ENCODE results near the gene BRMS1. TPM values are rescaled to one million over a fixed set of nuclear protein-coding genes. Genes with fewer than 3 reads are reported as not detected.
"Not testable (repeated sequence)": the region's sequence is repeated elsewhere in the genome, so short reads cannot be mapped to it uniquely, and the experiment has no call there.

The BRMS1 gene
- total RNA-seq, 5 donors from 2014 or later (not counting 1 experiment from before 2014, with no cell fraction given), result 42.9 to 58.8 (median 54.8) TPM

GRCh38 chr11:66312549-66313320 is 32.2 kb downstream of the BRMS1 start:
- no peaks in the 10 kb centered on the region for H3K36me3 ChIP-seq (ENCODE audit: control insufficient read depth in 2 of 2, extremely low read depth in 1 of 2, insufficient read depth in 1 of 2, low read length in 1 of 2)
- CTCF ChIA-PET, result interaction anchor here (0.6 to 3.2 kb wide), 27 partner anchors 9 to 816 kb away, joined by 3 to 34 read pairs (median 4); partner anchors contain the start of genes BRMS1 (in 1 of the 2), DPP3 (in 1 of the 2), MRPL11 (in 1 of the 2) and PELI3 (in 1 of the 2)
- peaks cover 30 to 38% (median 34%) of the 10 kb centered on the region in 3 donors for H3K4me1 Mint-ChIP-seq
- H3K9me3 Mint-ChIP-seq, result no peaks in the 10 kb centered on the region
- no peaks in the 10 kb centered on the region for H3K36me3 Mint-ChIP-seq
- no peaks in the 10 kb centered on the region for H3K9me3 ChIP-seq
- WGBS (ENCODE audit: insufficient coverage), result 2% methylated on average over 44 of the region's 52 CpGs
- POLR2A ChIA-PET, result interaction anchor here (0.6 to 1.3 kb wide), 10 partner anchors 17 to 1439 kb away, joined by 3 to 8 read pairs (median 3); partner anchors contain the start of genes BRMS1 (in 1 of the 2), FIBP (in 1 of the 2) and YIF1A (in 1 of the 2)
- H3K27me3 Mint-ChIP-seq, result peaks cover 0 to 2% of the 10 kb centered on the region in 2 donors
- peak overlapping the region; percentile 58 to 71 for H3K4me3 ChIP-seq (ENCODE audit: control insufficient read depth in 1 of 2, extremely low read depth in 1 of 2, low read length in 1 of 2)
- H3K27ac Mint-ChIP-seq, result peak overlapping the region; percentile 93 to 99
- DNase-seq, result peak; percentile 96 to 100 (median 99)
- peak overlapping the region; percentile 73 to 90 (median 85) for H3K4me3 Mint-ChIP-seq
- ATAC-seq (replicated peaks in 1 of 4), result peak; percentile 64 to 68 (median 66)
- H3K27ac ChIP-seq (ENCODE audit: low read length), result peak overlapping the region; percentile 92
- H3K4me1 ChIP-seq (ENCODE audit: control insufficient read depth in 1 of 2, extremely low read depth in 1 of 2, insufficient read depth in 2 of 2, low read length in 2 of 2), result peaks cover 13 to 59% of the 10 kb centered on the region in 2 experiments
- peaks cover 0 to 14% of the 10 kb centered on the region in 2 experiments for H3K27me3 ChIP-seq (replicated peaks in 1 of 2; ENCODE audit: control insufficient read depth in 2 of 2, extremely low read depth in 1 of 2, insufficient read depth in 2 of 2, low read length in 1 of 2)

DNA sequence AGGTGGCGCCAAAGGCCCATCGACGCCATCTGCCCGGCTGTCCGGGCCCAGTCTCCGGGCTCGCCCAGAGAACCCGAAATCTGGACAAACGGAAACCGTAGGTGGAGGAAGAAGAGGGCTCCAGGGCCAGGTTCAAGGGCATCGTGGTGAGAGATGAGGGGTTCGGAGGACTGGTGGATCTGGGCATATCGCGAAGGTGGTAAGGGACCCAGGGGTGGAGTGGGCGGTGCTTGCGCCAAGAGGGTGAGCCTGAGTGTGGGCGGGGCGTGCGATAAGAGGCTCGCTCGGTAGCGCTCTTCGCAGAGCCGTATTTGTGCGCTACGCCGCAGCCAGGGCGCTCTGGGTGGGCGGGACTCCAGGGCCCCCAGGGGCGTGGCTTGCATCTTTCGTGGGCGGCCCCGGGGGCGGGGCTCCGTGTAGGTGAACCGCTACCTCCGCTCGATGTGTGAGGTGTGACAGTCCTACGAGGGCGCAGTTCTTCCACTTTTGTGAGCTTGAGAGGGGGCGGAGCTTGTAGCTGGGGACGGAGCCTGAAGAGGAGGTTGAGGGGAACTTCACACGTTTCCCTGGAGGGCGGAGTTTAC is 32.8 kb downstream of the BRMS1 start:
- ChIA-PET POLR2A (interaction anchor here (0.5 to 1.3 kb wide), 8 partner anchors 18 to 1438 kb away, joined by 3 to 8 read pairs (median 3); partner anchors contain the start of genes BRMS1 (in 1 of the 2), FIBP (in 1 of the 2) and YIF1A (in 1 of the 2)), CTCF (interaction anchor here (0.5 to 3.2 kb wide), 35 partner anchors 10 to 815 kb away, joined by 3 to 34 read pairs (median 4); partner anchors contain the start of genes BRMS1 (in 1 of the 2), DPP3 (in 1 of the 2), MRPL11 (in 1 of the 2) and PELI3 (in 1 of the 2))
- H3K4me1 Mint-ChIP-seq, result peaks cover 24 to 32% (median 29%) of the 10 kb centered on the region in 3 donors
- peaks cover 0 to 2% of the 10 kb centered on the region in 2 donors for H3K27me3 Mint-ChIP-seq
- H3K4me3 Mint-ChIP-seq, result peak overlapping the region; percentile 73 to 90 (median 85)
- WGBS (ENCODE audit: insufficient coverage), result 0% methylated on average over 43 of the region's 44 CpGs
- DNase-seq (peak; percentile 96 to 100 (median 99)), ATAC-seq (replicated peaks in 1 of 4) (peak; percentile 75 to 82 (median 77))
- peaks cover 9 to 52% of the 10 kb centered on the region in 2 experiments for H3K4me1 ChIP-seq (ENCODE audit: control insufficient read depth in 1 of 2, extremely low read depth in 1 of 2, insufficient read depth in 2 of 2, low read length in 2 of 2)
- no peaks in the 10 kb centered on the region for H3K36me3 Mint-ChIP-seq
- H3K9me3 ChIP-seq, result no peaks in the 10 kb centered on the region
- peak overlapping the region; percentile 93 to 99 for H3K27ac Mint-ChIP-seq
- no peaks in the 10 kb centered on the region for H3K9me3 Mint-ChIP-seq
- peak overlapping the region; percentile 57 to 71 for H3K4me3 ChIP-seq (ENCODE audit: control insufficient read depth in 1 of 2, extremely low read depth in 1 of 2, low read length in 1 of 2)
- H3K27ac ChIP-seq (ENCODE audit: low read length), result peak overlapping the region; percentile 92
- H3K36me3 ChIP-seq (ENCODE audit: control insufficient read depth in 2 of 2, extremely low read depth in 1 of 2, insufficient read depth in 1 of 2, low read length in 1 of 2), result no peaks in the 10 kb centered on the region
- peaks cover 0 to 14% of the 10 kb centered on the region in 2 experiments for H3K27me3 ChIP-seq (replicated peaks in 1 of 2; ENCODE audit: control insufficient read depth in 2 of 2, extremely low read depth in 1 of 2, insufficient read depth in 2 of 2, low read length in 1 of 2)

DNA sequence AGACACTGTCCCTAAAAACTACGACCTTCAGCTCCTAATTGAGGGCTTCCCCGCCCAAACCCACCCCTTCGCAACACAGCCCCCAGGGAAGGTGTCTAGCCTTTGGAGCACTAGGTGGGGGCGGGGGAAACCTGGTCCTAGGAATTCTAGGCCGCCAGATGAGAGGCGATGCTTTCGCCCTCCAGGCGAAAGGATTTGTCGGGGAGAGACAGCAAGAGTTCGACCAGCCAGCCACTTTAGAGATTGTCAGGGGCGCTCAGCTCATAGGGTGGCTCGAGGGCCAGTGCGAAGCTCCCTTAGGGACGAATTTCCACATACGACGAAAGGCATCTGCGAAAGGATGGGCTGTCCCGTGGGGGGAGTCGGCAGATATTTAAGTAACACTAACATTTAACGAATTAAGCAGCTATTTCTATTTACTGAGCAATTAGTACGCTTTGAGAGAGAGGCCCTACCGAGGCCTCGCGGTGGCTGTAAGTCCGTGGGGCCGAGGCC is 33.4 kb downstream of the BRMS1 start:
- Histone ChIP-seq H3K4me1 (ENCODE audit: control insufficient read depth in 1 of 2, extremely low read depth in 1 of 2, insufficient read depth in 2 of 2, low read length in 2 of 2) (peaks cover 9 to 51% of the 10 kb centered on the region in 2 experiments), H3K9me3 (no peaks in the 10 kb centered on the region), H3K27ac (ENCODE audit: low read length) (peak overlapping the region; percentile 92), H3K36me3 (ENCODE audit: control insufficient read depth in 2 of 2, extremely low read depth in 1 of 2, insufficient read depth in 1 of 2, low read length in 1 of 2) (no peaks in the 10 kb centered on the region), H3K27me3 (replicated peaks in 1 of 2; ENCODE audit: control insufficient read depth in 2 of 2, extremely low read depth in 1 of 2, insufficient read depth in 2 of 2, low read length in 1 of 2) (peaks cover 0 to 17% of the 10 kb centered on the region in 2 experiments), H3K4me3 (ENCODE audit: control insufficient read depth in 1 of 2, extremely low read depth in 1 of 2, low read length in 1 of 2) (peak overlapping the region; percentile 54 to 71)
- ATAC-seq (replicated peaks in 1 of 4) (peak in 1 of 4 experiments; percentile 36), DNase-seq (no peak)
- Mint-ChIP-seq H3K36me3 (no peaks in the 10 kb centered on the region), H3K9me3 (no peaks in the 10 kb centered on the region), H3K4me3 (peak overlapping the region; percentile 73 to 90 (median 85)), H3K27me3 (peaks cover 0 to 2% of the 10 kb centered on the region in 2 donors), H3K27ac (peak overlapping the region; percentile 93 to 99), H3K4me1 (peaks cover 24 to 32% (median 29%) of the 10 kb centered on the region in 3 donors)
- 38% methylated on average over 14 of the region's 26 CpGs for WGBS (ENCODE audit: insufficient coverage)
- CTCF ChIA-PET, result interaction anchor here (0.5 to 3.2 kb wide), 22 partner anchors 15 to 618 kb away, joined by 3 to 34 read pairs (median 4); partner anchors contain the start of genes BRMS1 (in 1 of the 2), RIN1 (in 1 of the 2), TMEM151A (in 1 of the 2) and YIF1A (in 1 of the 2)
- POLR2A ChIA-PET, result interaction anchor here in 1 of 2 donors (0.5 to 0.7 kb wide), 2 partner anchors 45 to 602 kb away, joined by 3 to 7 read pairs; no protein-coding TSS in a partner anchor

- not testable (repeated sequence) for H3K27me3 Mint-ChIP-seq; H3K9me3 ChIP-seq; H3K4me3 ChIP-seq (ENCODE audit: control insufficient read depth in 1 of 2, extremely low read depth in 1 of 2, low read length in 1 of 2); H3K9me3 Mint-ChIP-seq; H3K36me3 ChIP-seq (ENCODE audit: control insufficient read depth in 2 of 2, extremely low read depth in 1 of 2, insufficient read depth in 1 of 2, low read length in 1 of 2); ATAC-seq (replicated peaks in 1 of 4); DNase-seq; H3K27ac ChIP-seq (ENCODE audit: low read length); H3K36me3 Mint-ChIP-seq
- peaks cover 0 to 14% of the 10 kb centered on the region in 2 experiments for H3K27me3 ChIP-seq (replicated peaks in 1 of 2; ENCODE audit: control insufficient read depth in 2 of 2, extremely low read depth in 1 of 2, insufficient read depth in 2 of 2, low read length in 1 of 2)
- Mint-ChIP-seq H3K4me1 (peaks cover 22 to 28% (median 26%) of the 10 kb centered on the region in 3 donors), H3K4me3 (peak overlapping the region in 1 of 3 donors; percentile 73), H3K27ac (peak overlapping the region in 1 of 2 donors; percentile 99)
- peaks cover 8 to 45% of the 10 kb centered on the region in 2 experiments for H3K4me1 ChIP-seq (ENCODE audit: control insufficient read depth in 1 of 2, extremely low read depth in 1 of 2, insufficient read depth in 2 of 2, low read length in 2 of 2)
- POLR2A ChIA-PET, result interaction anchor here in 1 of 2 donors (0.7 kb wide), 2 partner anchors 45 to 741 kb away, joined by 3 to 6 read pairs; no protein-coding TSS in a partner anchor
- 90% methylated on average over 13 of the region's 18 CpGs for WGBS (ENCODE audit: insufficient coverage)
- CTCF ChIA-PET, result interaction anchor here (0.5 to 3.2 kb wide), 17 partner anchors 16 to 522 kb away, joined by 3 to 34 read pairs (median 4); partner anchors contain the start of genes BRMS1 (in 1 of the 2), RIN1 (in 1 of the 2) and YIF1A (in 1 of the 2)
These were observed 34.0 kb downstream of the BRMS1 start for GRCh38 chr11:66310803-66311440.

- ChIA-PET POLR2A (interaction anchor here in 1 of 2 donors (0.7 kb wide), 1 partner anchor 741 kb away, joined by 6 read pairs; no protein-coding TSS in a partner anchor), CTCF (interaction anchor here in 1 of 2 donors (3.2 kb wide), 1 partner anchor 76 kb away, joined by 25 read pairs; no protein-coding TSS in a partner anchor)
- no peaks in the 10 kb centered on the region for H3K9me3 ChIP-seq
- H3K4me1 Mint-ChIP-seq, result peaks cover 16 to 22% (median 20%) of the 10 kb centered on the region in 3 donors
- ATAC-seq (replicated peaks in 1 of 4) (no peak), DNase-seq (no peak)
- H3K4me1 ChIP-seq (ENCODE audit: control insufficient read depth in 1 of 2, extremely low read depth in 1 of 2, insufficient read depth in 2 of 2, low read length in 2 of 2), result peaks cover 7 to 39% of the 10 kb centered on the region in 2 experiments
- H3K9me3 Mint-ChIP-seq, result no peaks in the 10 kb centered on the region
- H3K27ac ChIP-seq (ENCODE audit: low read length), result no peak overlapping the region
- H3K27me3 Mint-ChIP-seq, result peaks cover 0 to under 1% of the 10 kb centered on the region in 2 donors
- no peak overlapping the region for H3K27ac Mint-ChIP-seq
- peaks cover 0 to 12% of the 10 kb centered on the region in 2 experiments for H3K27me3 ChIP-seq (replicated peaks in 1 of 2; ENCODE audit: control insufficient read depth in 2 of 2, extremely low read depth in 1 of 2, insufficient read depth in 2 of 2, low read length in 1 of 2)
- H3K4me3 Mint-ChIP-seq, result no peak overlapping the region
- no peak overlapping the region for H3K4me3 ChIP-seq (ENCODE audit: control insufficient read depth in 1 of 2, extremely low read depth in 1 of 2, low read length in 1 of 2)
- H3K36me3 Mint-ChIP-seq, result no peaks in the 10 kb centered on the region
- 91% methylated on average over 4 of the region's 8 CpGs for WGBS (ENCODE audit: insufficient coverage)
- no peaks in the 10 kb centered on the region for H3K36me3 ChIP-seq (ENCODE audit: control insufficient read depth in 2 of 2, extremely low read depth in 1 of 2, insufficient read depth in 1 of 2, low read length in 1 of 2)
These were observed 34.6 kb downstream of the BRMS1 start for GRCh38 chr11:66310324-66310723.

All from T-cell (primary cell).